ENCODE measurements around the gene SGMS1. TPM values are rescaled to one million over a fixed set of nuclear protein-coding genes. Genes with fewer than 3 reads are reported as not detected.

SGMS1 gene
- total RNA-seq, 1 donor from 2014 or later, result 25.6 TPM

- H3K4me3 Mint-ChIP-seq (ENCODE audit: unreplicated experiment), result no peak overlapping the region
- no peak overlapping the region for H3K4me2 ChIP-seq (ENCODE audit: low read length)
- H3K79me2 ChIP-seq (ENCODE audit: insufficient read depth, low read length), result peaks cover 3% of the 10 kb centered on the region
- no peak overlapping the region for H2AFZ ChIP-seq (ENCODE audit: low read depth, low read length)
- H3K27me3 Mint-ChIP-seq (ENCODE audit: low read depth, unreplicated experiment), result no peaks in the 10 kb centered on the region
- DNase-seq (ENCODE audit: low read depth) (no peak), FAIRE-seq (no peak)
- H3K36me3 ChIP-seq (ENCODE audit: insufficient read depth, low read length), result no peaks in the 10 kb centered on the region
- no peaks in the 10 kb centered on the region for H3K9me3 Mint-ChIP-seq (ENCODE audit: unreplicated experiment)
- no peak overlapping the region for H3K4me3 ChIP-seq (ENCODE audit: insufficient read depth, low read depth, low read length)
- H3K9ac ChIP-seq (ENCODE audit: low read length), result no peak overlapping the region
- peaks cover 3% of the 10 kb centered on the region for H3K36me3 Mint-ChIP-seq (ENCODE audit: low read depth, unreplicated experiment)
- no peak overlapping the region for H3K27ac ChIP-seq (ENCODE audit: low read depth, low read length)
- H3K4me1 ChIP-seq (ENCODE audit: insufficient read depth, low read length), result peaks cover 7% of the 10 kb centered on the region
- H3K27me3 ChIP-seq (ENCODE audit: insufficient read depth, low read length), result no peaks in the 10 kb centered on the region
- TF ChIP-seq EZH2 (IDR thresholded peaks at IDR 0.05; ENCODE audit: insufficient read depth, low read length) (no peak), CTCF (IDR thresholded peaks at IDR 0.05; ENCODE audit: insufficient read depth, low read depth, low read length) (no peak)
- H3K4me1 Mint-ChIP-seq (ENCODE audit: low read depth, unreplicated experiment), result peaks cover 7% of the 10 kb centered on the region
- H3K9me3 ChIP-seq (ENCODE audit: insufficient read depth, low read depth, low read length), result no peaks in the 10 kb centered on the region
- no peaks in the 10 kb centered on the region for H4K20me1 ChIP-seq (ENCODE audit: insufficient read depth, low read length)
- no peak overlapping the region for H3K27ac Mint-ChIP-seq (ENCODE audit: unreplicated experiment)
These were observed 83.0 kb downstream of the SGMS1 start for GRCh38 chr10:50540826-50541122.

- H3K4me3 Mint-ChIP-seq (ENCODE audit: unreplicated experiment), result no peak overlapping the region
- FAIRE-seq, result no peak
These were observed 83.5 kb downstream of the SGMS1 start for GRCh38 chr10:50540069-50540825.

More at GRCh38 chr10:50540069-50540825, 83.5 kb downstream of the SGMS1 start:
- Mint-ChIP-seq H3K27ac (ENCODE audit: unreplicated experiment) (no peak overlapping the region), H3K4me1 (ENCODE audit: low read depth, unreplicated experiment) (peaks cover 7% of the 10 kb centered on the region), H3K9me3 (ENCODE audit: unreplicated experiment) (no peaks in the 10 kb centered on the region), H3K27me3 (ENCODE audit: low read depth, unreplicated experiment) (no peaks in the 10 kb centered on the region), H3K36me3 (ENCODE audit: low read depth, unreplicated experiment) (peaks cover 3% of the 10 kb centered on the region)
- no peak for DNase-seq (ENCODE audit: low read depth)
- Histone ChIP-seq H3K27me3 (ENCODE audit: insufficient read depth, low read length) (no peaks in the 10 kb centered on the region), H3K9me3 (ENCODE audit: insufficient read depth, low read depth, low read length) (no peaks in the 10 kb centered on the region), H3K36me3 (ENCODE audit: insufficient read depth, low read length) (no peaks in the 10 kb centered on the region), H3K27ac (ENCODE audit: low read depth, low read length) (no peak overlapping the region), H3K4me2 (ENCODE audit: low read length) (no peak overlapping the region), H2AFZ (ENCODE audit: low read depth, low read length) (no peak overlapping the region), H3K4me3 (ENCODE audit: insufficient read depth, low read depth, low read length) (no peak overlapping the region), H3K4me1 (ENCODE audit: insufficient read depth, low read length) (peaks cover 8% of the 10 kb centered on the region), H4K20me1 (ENCODE audit: insufficient read depth, low read length) (no peaks in the 10 kb centered on the region), H3K9ac (ENCODE audit: low read length) (no peak overlapping the region), H3K79me2 (ENCODE audit: insufficient read depth, low read length) (peaks cover 3% of the 10 kb centered on the region)
- TF ChIP-seq CTCF (IDR thresholded peaks at IDR 0.05; ENCODE audit: insufficient read depth, low read depth, low read length) (no peak), EZH2 (IDR thresholded peaks at IDR 0.05; ENCODE audit: insufficient read depth, low read length) (no peak)
